ENCODE measurements around the gene SUMO4.

The SUMO4 gene

GRCh38 chr6:149445573-149445972 lies 45.5 kb downstream of the SUMO4 start:
- Mint-ChIP-seq H3K36me3 (peaks cover 5% of the 10 kb centered on the region), H3K4me3 (no peak overlapping the region), H3K27me3 (no peaks in the 10 kb centered on the region), H3K9me3 (no peaks in the 10 kb centered on the region), H3K27ac (peak overlapping the region; percentile 69), H3K4me1 (peaks cover 4% of the 10 kb centered on the region)
- ATAC-seq (ENCODE audit: low read depth) (peak; percentile 24), DNase-seq (ENCODE audit: low spot score in 2 of 2) (no peak)

GRCh38 chr6:149446791-149447376 lies 46.8 kb downstream of the SUMO4 start:
- ATAC-seq (ENCODE audit: low read depth) (no peak), DNase-seq (ENCODE audit: low spot score in 2 of 2) (no peak)
- no peaks in the 10 kb centered on the region for H3K9me3 Mint-ChIP-seq
- peaks cover 4% of the 10 kb centered on the region for H3K4me1 Mint-ChIP-seq
- no peak overlapping the region for H3K27ac Mint-ChIP-seq
- H3K4me3 Mint-ChIP-seq, result no peak overlapping the region
- peaks cover 5% of the 10 kb centered on the region for H3K36me3 Mint-ChIP-seq
- H3K27me3 Mint-ChIP-seq, result no peaks in the 10 kb centered on the region

GRCh38 chr6:149448821-149449453 lies 48.9 kb downstream of the SUMO4 start:
- Mint-ChIP-seq H3K4me1 (peaks cover 2% of the 10 kb centered on the region), H3K27ac (peak overlapping the region; percentile 66), H3K27me3 (no peaks in the 10 kb centered on the region)

GRCh38 chr6:149449831-149450678 lies 50.0 kb downstream of the SUMO4 start:
- DNase-seq (ENCODE audit: low spot score in 2 of 2) (no peak), ATAC-seq (ENCODE audit: low read depth) (no peak)
- Mint-ChIP-seq H3K27ac (peak overlapping the region; percentile 66), H3K9me3 (no peaks in the 10 kb centered on the region), H3K27me3 (no peaks in the 10 kb centered on the region), H3K4me1 (peaks cover 4% of the 10 kb centered on the region), H3K4me3 (no peak overlapping the region), H3K36me3 (peaks cover 6% of the 10 kb centered on the region)

More at GRCh38 chr6:149448821-149449453, 48.9 kb downstream of the SUMO4 start:
- DNase-seq (ENCODE audit: low spot score in 2 of 2) (no peak), ATAC-seq (ENCODE audit: low read depth) (no peak)
- H3K9me3 Mint-ChIP-seq, result no peaks in the 10 kb centered on the region
- peaks cover 5% of the 10 kb centered on the region for H3K36me3 Mint-ChIP-seq
- no peak overlapping the region for H3K4me3 Mint-ChIP-seq

Measured in memory B cell (primary cell).